Activated CD4-positive, alpha-beta T cell treated with anti-CD3 and anti-CD28 coated beads, Interleukin-2, amount 10 ng/mL, durations not matched to agents 7 days and 5 days (primary cell): ENCODE measurements around the gene SKA1. TPM values are rescaled to one million over a fixed set of nuclear protein-coding genes. Genes with fewer than 3 reads are reported as not detected.

Experiments
- CTCF ChIA-PET: fragments of 350-600 bp; sonication (Branson Sonifier 250); formaldehyde crosslinking; loops from one replicate; lab custom pipeline; 2021; ENCODE audit warnings: antibody characterized with exemption; lab: Charles Lee
- POLR2A ChIA-PET: fragments of 350-600 bp; sonication (Branson Sonifier 250); formaldehyde crosslinking; loops from one replicate; lab custom pipeline; 2021; ENCODE audit warnings: antibody characterized with exemption; lab: Charles Lee
- DNase-seq: peaks from one replicate; pipeline ENCODE4 v3.0.0-alpha.2; 2020
- H3K27ac Mint-ChIP-seq: one replicate; pipeline ENCODE4 v1.8.0; 2021; ENCODE audit warnings: mild to moderate bottlenecking, moderate library complexity, mixed read lengths
- H3K27me3 Mint-ChIP-seq: one replicate; pipeline ENCODE4 v1.8.0; 2021; ENCODE audit warnings: mixed read lengths
- H3K36me3 Mint-ChIP-seq: one replicate; pipeline ENCODE4 v1.8.0; 2021; ENCODE audit warnings: low read depth, mixed read lengths
- H3K4me1 Mint-ChIP-seq: one replicate; pipeline ENCODE4 v1.8.0; 2021; ENCODE audit warnings: mixed read lengths
- H3K4me3 Mint-ChIP-seq: one replicate; pipeline ENCODE4 v1.8.0; 2021; ENCODE audit warnings: mild to moderate bottlenecking, moderate library complexity, mixed read lengths
- H3K9me3 Mint-ChIP-seq: one replicate; pipeline ENCODE4 v1.8.0; 2021; ENCODE audit warnings: mixed read lengths
- total RNA-seq, 2 experiments: library from RNA; stranded (reverse); gene quantifications; one replicate each; pipeline ENCODE4 v1.2.3, GENCODE V29; 2021

SKA1 gene
- total RNA-seq, 2 experiments from 2014 or later, result 44.1 to 51.4 TPM

DNA sequence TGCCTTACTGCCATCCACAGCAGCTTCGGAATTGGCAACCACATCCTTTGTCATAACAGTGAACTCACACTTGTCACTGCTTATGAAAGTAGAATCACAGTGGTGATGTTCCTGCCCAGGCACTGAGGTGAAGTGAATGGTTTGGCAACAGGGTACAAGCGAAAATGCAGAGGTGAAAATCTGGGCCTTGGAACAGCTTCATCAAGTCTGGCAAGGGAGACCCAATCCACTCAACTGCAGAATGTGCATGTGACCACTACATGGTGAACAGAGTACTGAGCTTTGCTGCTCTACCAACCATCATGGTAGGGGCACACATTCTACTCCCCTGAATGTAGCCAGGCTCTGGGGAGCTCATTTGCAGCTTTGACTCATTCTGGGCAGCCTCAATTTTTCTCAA is 15.0 kb upstream of the SKA1 start:
- Mint-ChIP-seq H3K9me3 (no peaks in the 10 kb centered on the region), H3K36me3 (no peaks in the 10 kb centered on the region), H3K4me1 (peaks cover 14% of the 10 kb centered on the region), H3K4me3 (no peak overlapping the region), H3K27me3 (peaks cover 14% of the 10 kb centered on the region), H3K27ac (no peak overlapping the region)
- DNase-seq, result no peak
- ChIA-PET POLR2A (interaction anchor here (0.7 kb wide), 1 partner anchor 111 kb away, joined by 6 read pairs; no protein-coding TSS in a partner anchor), CTCF (interaction anchor here (0.5 to 0.7 kb wide), 2 partner anchors 12 to 450 kb away, joined by 3 read pairs; no protein-coding TSS in a partner anchor)

DNA sequence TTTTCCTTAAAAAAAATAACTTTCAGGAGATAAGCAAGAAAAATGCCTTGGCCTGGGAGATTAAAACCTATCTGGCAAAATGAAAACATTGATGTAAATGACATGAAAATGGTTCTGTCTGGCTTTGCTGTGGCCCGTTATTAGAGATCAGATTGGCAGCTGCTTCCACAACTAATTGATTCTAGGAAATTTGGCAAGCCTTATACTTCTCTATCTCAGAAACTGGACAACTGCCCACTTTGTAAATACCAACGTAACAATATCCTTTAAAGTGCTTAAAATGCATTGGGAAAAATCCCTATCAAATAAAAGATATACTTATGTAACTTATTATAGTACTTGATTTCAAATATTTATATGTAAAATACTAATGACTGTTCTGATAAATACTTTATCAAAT is 14.2 kb upstream of the SKA1 start:
- no peak for DNase-seq
- peaks cover 14% of the 10 kb centered on the region for H3K4me1 Mint-ChIP-seq
- ChIA-PET CTCF (no interaction called here), POLR2A (no interaction called here)
- H3K27ac Mint-ChIP-seq, result no peak overlapping the region
- H3K27me3 Mint-ChIP-seq, result peaks cover 20% of the 10 kb centered on the region
- H3K36me3 Mint-ChIP-seq, result no peaks in the 10 kb centered on the region
- no peak overlapping the region for H3K4me3 Mint-ChIP-seq
- H3K9me3 Mint-ChIP-seq, result no peaks in the 10 kb centered on the region

DNA sequence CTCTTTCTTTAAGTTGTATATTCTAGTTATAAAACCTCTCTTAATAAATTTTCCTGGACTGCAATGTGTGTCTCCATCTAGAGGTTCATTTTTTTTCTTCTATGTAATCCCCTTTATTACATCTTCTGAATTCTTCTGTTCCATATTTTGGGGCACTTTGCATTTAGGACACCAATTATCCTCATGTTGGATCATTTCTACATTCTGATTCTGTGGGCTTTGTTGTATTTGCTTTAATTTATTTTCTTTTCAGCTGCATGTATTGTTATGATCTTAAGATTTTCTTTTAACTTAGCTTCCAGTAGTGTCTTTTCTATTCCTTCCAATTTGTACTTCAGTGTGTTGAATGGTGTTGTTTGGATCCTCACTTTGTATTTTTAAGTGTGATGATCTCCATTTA is 5.2 kb upstream of the SKA1 start:
- Mint-ChIP-seq H3K36me3 (peaks cover 2% of the 10 kb centered on the region), H3K27me3 (peaks cover 28% of the 10 kb centered on the region), H3K9me3 (peaks cover 3% of the 10 kb centered on the region), H3K4me3 (no peak overlapping the region), H3K27ac (no peak overlapping the region), H3K4me1 (peaks cover 8% of the 10 kb centered on the region)
- ChIA-PET CTCF (interaction anchor here (0.8 kb wide), 1 partner anchor 12 kb away, joined by 3 read pairs; no protein-coding TSS in a partner anchor), POLR2A (no interaction called here)
- no peak for DNase-seq

DNA sequence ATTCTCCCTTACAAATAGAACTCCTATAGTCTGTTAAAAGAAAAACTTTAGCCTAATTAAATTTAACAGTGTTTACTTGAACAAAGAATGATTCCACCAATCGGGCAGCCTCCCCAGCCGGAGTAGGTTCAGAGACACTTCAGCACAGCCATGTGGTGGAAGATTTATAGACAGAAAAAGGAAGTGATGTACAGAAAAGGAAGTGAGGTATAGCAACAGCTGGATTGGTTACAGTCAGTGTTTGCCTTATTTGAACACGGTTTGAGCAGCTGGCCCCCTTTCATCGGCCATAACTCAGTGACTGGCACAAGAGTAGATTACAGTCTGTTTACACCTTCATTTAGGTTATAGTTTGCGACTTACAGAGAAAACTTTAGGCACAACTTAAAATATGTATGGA is 2.1 kb upstream of the SKA1 start:
- peaks cover 11% of the 10 kb centered on the region for H3K36me3 Mint-ChIP-seq
- CTCF ChIA-PET, result interaction anchor here (1.1 to 1.9 kb wide), 2 partner anchors 8 to 16 kb away, joined by 3 to 9 read pairs; no protein-coding TSS in a partner anchor
- H3K27me3 Mint-ChIP-seq, result peaks cover 8% of the 10 kb centered on the region
- DNase-seq, result no peak
- H3K4me3 Mint-ChIP-seq, result no peak overlapping the region
- H3K9me3 Mint-ChIP-seq, result peaks cover 3% of the 10 kb centered on the region
- POLR2A ChIA-PET, result no interaction called here
- no peak overlapping the region for H3K27ac Mint-ChIP-seq
- H3K4me1 Mint-ChIP-seq, result peaks cover 26% of the 10 kb centered on the region

DNA sequence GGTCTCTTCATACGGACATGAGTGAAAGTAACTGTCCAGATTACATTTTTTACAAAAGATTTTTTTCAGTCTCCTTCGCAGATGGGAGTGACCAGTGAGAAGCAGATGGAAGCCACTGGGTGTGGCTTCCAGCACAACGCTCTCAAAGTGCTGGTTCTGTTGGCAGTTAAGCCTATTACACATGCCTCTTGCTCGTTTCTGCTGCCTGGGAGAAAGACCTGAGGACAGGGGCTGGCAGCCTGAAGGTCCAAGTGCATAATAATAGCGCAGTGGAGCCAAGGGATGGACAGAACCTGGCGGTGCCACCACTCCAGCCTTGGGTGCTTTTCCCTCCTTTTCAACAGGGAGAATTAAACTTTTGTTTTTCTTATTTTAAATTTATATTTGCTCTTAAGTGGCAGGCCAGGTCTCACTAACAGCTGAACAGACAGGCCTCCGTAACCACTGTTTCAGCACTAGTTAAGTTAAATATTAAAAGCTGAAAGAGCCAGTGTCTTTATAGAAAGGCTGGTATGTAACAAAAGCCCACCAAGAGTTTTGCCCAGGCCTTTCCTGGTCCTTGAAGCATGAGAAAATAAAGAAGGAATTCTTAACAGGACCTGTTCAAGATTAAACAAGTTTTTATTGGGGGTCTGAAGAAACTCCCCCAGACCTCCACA is 1.2 kb upstream of the SKA1 start:
- Mint-ChIP-seq H3K9me3 (peaks cover 3% of the 10 kb centered on the region), H3K36me3 (peaks cover 15% of the 10 kb centered on the region), H3K4me3 (peak overlapping the region; percentile 91), H3K27me3 (peaks cover 3% of the 10 kb centered on the region), H3K4me1 (peaks cover 28% of the 10 kb centered on the region), H3K27ac (no peak overlapping the region)
- no peak for DNase-seq
- CTCF ChIA-PET, result interaction anchor here (1.6 to 2.5 kb wide), 2 partner anchors 11 to 17 kb away, joined by 9 to 11 read pairs; no protein-coding TSS in a partner anchor
- POLR2A ChIA-PET, result no interaction called here

DNA sequence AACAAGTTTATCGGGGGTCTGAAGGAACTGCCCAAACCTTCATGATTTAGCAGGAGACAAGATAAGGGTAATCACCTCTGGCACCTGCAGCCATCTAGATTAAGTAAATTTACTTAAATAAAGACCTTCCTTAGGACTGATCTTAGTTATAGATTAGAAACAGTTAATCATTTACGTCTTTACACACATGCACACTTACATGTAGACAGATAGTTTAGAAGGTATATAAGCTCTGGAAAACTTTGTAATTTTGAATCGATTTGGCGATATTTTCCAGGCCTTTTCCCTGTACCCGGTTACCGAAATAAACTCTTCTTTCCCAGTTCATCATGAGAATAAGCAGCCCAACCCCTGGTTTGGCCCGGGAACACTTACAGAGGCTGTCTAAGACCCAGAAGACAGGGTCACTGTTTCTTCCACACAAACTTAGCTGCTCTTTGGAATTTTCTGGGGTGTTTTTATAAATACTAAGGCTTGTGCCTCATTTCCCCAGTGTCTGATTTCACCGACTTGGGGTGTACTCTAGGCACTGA is 560 bp upstream of the SKA1 start:
- H3K9me3 Mint-ChIP-seq, result peaks cover 3% of the 10 kb centered on the region
- CTCF ChIA-PET, result interaction anchor here (0.7 to 2.5 kb wide), 4 partner anchors 11 to 156 kb away, joined by 3 to 11 read pairs (median 6); no protein-coding TSS in a partner anchor
- H3K4me1 Mint-ChIP-seq, result peaks cover 28% of the 10 kb centered on the region
- no peak for DNase-seq
- POLR2A ChIA-PET, result no interaction called here
- H3K27me3 Mint-ChIP-seq, result peaks cover 3% of the 10 kb centered on the region
- H3K36me3 Mint-ChIP-seq, result peaks cover 15% of the 10 kb centered on the region
- peak overlapping the region; percentile 91 for H3K4me3 Mint-ChIP-seq
- peak overlapping the region; percentile 94 for H3K27ac Mint-ChIP-seq

DNA sequence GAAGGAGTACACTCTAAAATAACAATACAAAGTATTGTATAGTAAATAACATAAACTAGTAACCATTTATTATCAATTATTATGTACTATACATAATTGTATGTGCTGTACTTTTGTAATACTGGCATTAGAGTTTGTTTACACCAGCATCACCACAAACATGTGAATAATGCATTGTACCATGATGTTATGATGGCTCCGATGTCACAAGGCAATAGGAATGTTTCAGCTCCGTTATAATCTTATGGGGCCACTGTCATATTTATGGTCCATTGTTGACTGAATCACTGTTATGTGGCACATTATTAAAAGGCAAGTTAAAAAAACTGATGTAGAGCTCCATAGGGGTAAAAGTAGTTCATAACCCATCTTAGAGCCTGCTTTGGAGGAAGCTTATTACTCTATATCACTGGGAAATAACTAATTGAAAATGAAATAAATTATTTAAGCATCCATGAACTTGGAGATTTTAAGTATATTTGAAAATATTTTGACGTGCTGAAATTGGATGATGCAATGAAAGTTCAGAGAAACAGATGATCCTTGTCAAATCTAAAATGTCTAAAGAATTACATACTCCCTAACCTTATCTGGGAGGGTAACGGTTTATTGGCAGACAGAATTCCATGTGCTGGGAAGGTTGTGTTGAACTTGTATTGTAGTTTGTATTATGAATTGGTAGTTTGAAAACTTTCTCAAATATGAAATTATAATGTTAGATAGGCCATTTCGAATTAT is 2.4 kb downstream of the SKA1 start:
- H3K27me3 Mint-ChIP-seq, result no peaks in the 10 kb centered on the region
- no peak overlapping the region for H3K4me3 Mint-ChIP-seq
- no peak overlapping the region for H3K27ac Mint-ChIP-seq
- H3K4me1 Mint-ChIP-seq, result peaks cover 28% of the 10 kb centered on the region
- no peaks in the 10 kb centered on the region for H3K9me3 Mint-ChIP-seq
- no peak for DNase-seq
- POLR2A ChIA-PET, result no interaction called here
- H3K36me3 Mint-ChIP-seq, result peaks cover 18% of the 10 kb centered on the region
- CTCF ChIA-PET, result interaction anchor here (2.8 kb wide), 1 partner anchor 20 kb away, joined by 6 read pairs; no protein-coding TSS in a partner anchor

DNA sequence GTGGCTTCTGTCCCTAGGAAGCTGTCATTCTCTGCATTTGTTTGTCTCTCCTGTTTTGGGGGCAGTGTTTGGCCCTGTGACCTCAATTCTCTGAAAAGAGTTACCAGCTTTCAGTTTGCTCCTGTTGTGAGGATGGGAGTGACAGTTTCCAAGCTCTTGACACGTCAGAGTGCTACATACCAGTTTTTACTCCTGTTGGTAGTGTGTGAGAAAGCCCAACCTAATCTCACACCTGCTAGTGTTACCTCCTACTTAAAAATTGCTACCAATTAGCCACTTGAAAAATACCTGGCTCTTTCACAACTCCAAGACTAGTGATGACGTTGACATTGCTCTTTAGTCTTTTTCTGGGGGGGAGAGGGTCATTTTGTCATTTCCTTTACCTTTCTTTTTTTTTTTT is 14.1 kb downstream of the SKA1 start:
- Mint-ChIP-seq H3K36me3 (peaks cover 57% of the 10 kb centered on the region), H3K4me1 (no peaks in the 10 kb centered on the region), H3K27ac (no peak overlapping the region), H3K9me3 (no peaks in the 10 kb centered on the region), H3K27me3 (no peaks in the 10 kb centered on the region), H3K4me3 (no peak overlapping the region)
- POLR2A ChIA-PET, result no interaction called here
- CTCF ChIA-PET, result no interaction called here
- DNase-seq, result no peak

DNA sequence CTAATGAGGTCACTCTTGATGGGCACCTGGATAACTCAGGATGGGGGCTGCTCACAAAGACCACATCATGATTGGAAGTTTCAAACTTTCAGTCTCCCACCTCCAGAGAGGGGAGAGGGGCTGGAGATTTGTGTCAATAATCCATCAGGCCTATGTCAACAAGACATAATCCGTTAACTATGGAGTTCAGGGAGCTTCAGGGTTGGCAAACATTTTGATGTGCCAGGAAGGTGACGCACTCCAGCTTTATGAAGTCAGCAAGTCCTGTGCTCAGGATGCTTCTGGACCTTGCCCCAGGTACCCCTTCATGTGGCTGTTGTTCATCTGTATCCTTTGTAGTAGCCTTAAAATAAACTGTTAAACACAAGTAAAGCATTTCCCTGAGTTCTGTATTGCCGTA is 19.0 kb downstream of the SKA1 start:
- CTCF ChIA-PET, result interaction anchor here (1.7 kb wide), 1 partner anchor 12 kb away, joined by 4 read pairs; no protein-coding TSS in a partner anchor
- DNase-seq, result no peak
- Mint-ChIP-seq H3K27me3 (peaks cover 5% of the 10 kb centered on the region), H3K36me3 (peaks cover 41% of the 10 kb centered on the region), H3K27ac (no peak overlapping the region), H3K4me1 (no peaks in the 10 kb centered on the region), H3K9me3 (no peaks in the 10 kb centered on the region), H3K4me3 (no peak overlapping the region)
- POLR2A ChIA-PET, result no interaction called here

DNA sequence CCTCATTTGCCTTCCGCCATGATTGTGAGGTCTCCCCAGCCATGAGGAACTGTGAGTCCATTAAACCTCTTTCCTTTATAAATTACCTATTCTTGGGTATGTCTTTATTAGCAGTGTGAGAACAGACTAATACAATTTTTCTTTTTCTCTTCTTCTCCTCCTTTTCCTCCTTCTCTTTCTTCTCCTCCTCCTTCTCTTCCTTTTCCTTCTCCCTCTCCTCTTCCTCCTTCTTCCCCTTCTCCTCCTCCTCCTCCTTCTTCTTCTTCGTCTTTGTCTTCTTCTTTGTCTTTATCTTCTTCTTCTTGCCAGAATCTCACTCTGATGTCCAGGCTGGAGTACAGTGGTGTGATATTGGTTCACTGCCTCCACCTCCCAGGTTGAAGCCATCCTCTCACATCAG is 20.2 kb downstream of the SKA1 start:
- ChIA-PET POLR2A (no interaction called here), CTCF (no interaction called here)
- DNase-seq, result no peak
- no peak overlapping the region for H3K27ac Mint-ChIP-seq
- peaks cover 12% of the 10 kb centered on the region for H3K27me3 Mint-ChIP-seq
- H3K4me3 Mint-ChIP-seq, result no peak overlapping the region
- H3K36me3 Mint-ChIP-seq, result peaks cover 35% of the 10 kb centered on the region
- H3K4me1 Mint-ChIP-seq, result no peaks in the 10 kb centered on the region
- H3K9me3 Mint-ChIP-seq, result no peaks in the 10 kb centered on the region

DNA sequence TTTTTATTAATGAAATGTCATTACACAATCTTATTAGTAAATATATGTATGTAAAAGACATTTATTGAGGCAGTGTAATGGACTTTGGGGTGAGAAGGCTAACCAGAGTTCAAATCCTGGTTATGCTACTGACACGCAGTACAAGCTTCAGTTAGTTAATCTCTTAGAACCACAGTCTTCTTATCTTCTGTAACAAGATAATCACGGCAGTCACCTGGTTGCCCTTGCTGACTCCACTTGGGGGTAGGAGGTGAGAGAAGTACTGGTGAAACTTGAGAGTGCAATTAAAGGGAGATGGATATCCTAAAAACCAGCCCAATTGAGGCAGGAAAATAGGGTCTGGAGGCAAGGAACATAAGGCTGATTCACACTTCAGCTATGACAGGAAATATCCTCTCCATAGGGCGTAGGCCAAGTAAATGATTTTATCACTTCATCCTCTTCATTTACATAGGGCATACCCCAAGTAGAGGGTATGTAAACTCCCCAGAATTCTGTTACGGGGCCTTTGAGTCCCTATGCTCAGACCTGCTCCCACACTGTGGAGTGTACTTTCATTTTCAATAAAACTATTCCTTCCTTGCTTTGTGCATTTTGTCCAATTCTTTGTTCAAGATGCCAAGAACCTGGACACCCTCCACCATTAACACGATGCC is 21.3 kb downstream of the SKA1 start:
- Mint-ChIP-seq H3K4me3 (no peak overlapping the region), H3K4me1 (no peaks in the 10 kb centered on the region), H3K27ac (no peak overlapping the region), H3K9me3 (no peaks in the 10 kb centered on the region), H3K27me3 (peaks cover 17% of the 10 kb centered on the region), H3K36me3 (peaks cover 33% of the 10 kb centered on the region)
- ChIA-PET POLR2A (no interaction called here), CTCF (interaction anchor here (0.7 kb wide), 1 partner anchor 1040 kb away, joined by 5 read pairs; no protein-coding TSS in a partner anchor)
- no peak for DNase-seq

DNA sequence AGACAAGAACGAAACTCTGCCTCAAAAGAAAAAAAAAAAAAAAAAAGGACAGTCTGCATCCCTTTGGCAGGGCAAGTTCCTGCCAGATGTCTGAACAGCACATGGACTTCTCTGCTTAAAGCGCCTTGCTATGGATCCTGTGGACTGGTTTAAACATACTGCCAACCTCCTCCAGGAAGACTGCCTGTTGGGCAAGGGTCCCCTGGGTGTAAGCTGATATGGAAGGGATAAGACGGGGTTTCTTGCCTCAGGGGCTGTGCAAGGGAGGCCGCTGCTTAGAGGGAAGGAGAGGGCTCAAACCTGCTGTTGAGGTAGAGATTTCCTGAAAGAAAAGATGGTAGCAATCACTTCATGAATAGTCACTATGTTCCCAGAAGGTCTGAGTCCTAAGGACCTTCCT is 22.2 kb downstream of the SKA1 start:
- H3K4me3 Mint-ChIP-seq, result no peak overlapping the region
- CTCF ChIA-PET, result interaction anchor here (0.7 kb wide), 1 partner anchor 1041 kb away, joined by 5 read pairs; no protein-coding TSS in a partner anchor
- H3K27me3 Mint-ChIP-seq, result peaks cover 19% of the 10 kb centered on the region
- POLR2A ChIA-PET, result no interaction called here
- no peak for DNase-seq
- no peaks in the 10 kb centered on the region for H3K9me3 Mint-ChIP-seq
- no peaks in the 10 kb centered on the region for H3K4me1 Mint-ChIP-seq
- peaks cover 27% of the 10 kb centered on the region for H3K36me3 Mint-ChIP-seq
- H3K27ac Mint-ChIP-seq, result no peak overlapping the region
